SK-N-SH (cell line): Measurements from ENCODE around the gene SLC22A14. TPM values are rescaled to one million over a fixed set of nuclear protein-coding genes. Genes with fewer than 3 reads are reported as not detected.

Experiments
- CTCF ChIA-PET: fragments of 300-600, 350-600 bp; formaldehyde crosslinking; extraction: SDS; loops from one replicate; lab custom pipeline; 2021; lab: Yijun Ruan, JAX
- POLR2A ChIA-PET: fragments of 350-600 bp; sonication (Branson Sonifier 250); formaldehyde crosslinking; extraction: SDS; loops from one replicate; lab custom pipeline; 2020; ENCODE audit warnings: antibody characterized with exemption, inconsistent platforms; lab: Yijun Ruan, JAX
- DNase-seq: peaks from one replicate; pipeline ENCODE4 v3.0.0; 2012
- H2AFZ ChIP-seq: fragments of 200-600 bp; sonication (generic); 2 replicates; pipeline ENCODE4 v1.8.1; 2016; ENCODE audit warnings: antibody characterized with exemption, mild to moderate bottlenecking, low read depth
- H3F3A ChIP-seq: fragments of 200-600 bp; sonication (generic); replicated peaks from 2 replicates; pipeline ENCODE3; 2016; ENCODE audit warnings: antibody characterized with exemption, mild to moderate bottlenecking; ENCODE audit not compliant: insufficient read depth
- H3K27ac ChIP-seq, 2 experiments: fragments of 200-500 bp in 1 of 2; fragments of 200-600 bp in 1 of 2; sonication (Bioruptor generic) in 1 of 2; sonication (generic), shearing (Covaris generic) in 1 of 2; 2 replicates each; pipeline versions ENCODE4 v1.5.1 to v1.6.1; 2014 to 2016; ENCODE audit warnings: low read depth in 2 of 2, inconsistent platforms in 1 of 2, low read length in 1 of 2, mild to moderate bottlenecking in 1 of 2, mixed read lengths in 1 of 2
- H3K27me3 ChIP-seq: fragments of 200-600 bp; sonication (generic), shearing (Covaris generic); 2 replicates; pipeline ENCODE4 v1.6.1; 2016; ENCODE audit warnings: mixed run types; ENCODE audit not compliant: insufficient read depth
- H3K36me3 ChIP-seq, 2 experiments: fragments of 200-500 bp in 1 of 2; fragments of 200-600 bp in 1 of 2; sonication (Bioruptor generic) in 1 of 2; sonication (generic) in 1 of 2; replicated peaks in 1 of 2; 2 replicates each; pipeline versions ENCODE3 to v1.5.1; 2014 to 2016; ENCODE audit warnings: low read length in 1 of 2, mild to moderate bottlenecking in 1 of 2; ENCODE audit not compliant: insufficient read depth in 2 of 2, control insufficient read depth in 1 of 2
- H3K4me1 ChIP-seq, 2 experiments: fragments of 200-500 bp in 1 of 2; fragments of 200-600 bp in 1 of 2; sonication (Bioruptor generic) in 1 of 2; sonication (generic), shearing (Covaris generic) in 1 of 2; 2 replicates each; pipeline versions ENCODE4 v1.5.1 to v1.6.1; 2014 to 2016; ENCODE audit warnings: low read depth in 1 of 2, low read length in 1 of 2, mixed run types in 1 of 2; ENCODE audit not compliant: insufficient read depth in 2 of 2, control insufficient read depth in 1 of 2
- H3K4me2 ChIP-seq: fragments of 200-600 bp; sonication (generic), shearing (Covaris generic); 2 replicates; pipeline ENCODE4 v1.6.1; 2017; ENCODE audit warnings: mixed run types
- H3K4me3 ChIP-seq, 2 experiments: fragments of 200-500 bp in 1 of 2; fragments of 200-600 bp in 1 of 2; sonication (Bioruptor generic) in 1 of 2; sonication (generic), shearing (Covaris generic) in 1 of 2; 2 replicates each; pipeline versions ENCODE4 v1.5.1 to v1.8.1; 2014 to 2016; ENCODE audit warnings: low read depth in 2 of 2, inconsistent platforms in 1 of 2, low read length in 1 of 2, mild to moderate bottlenecking in 1 of 2, mixed read lengths in 1 of 2, moderate library complexity in 1 of 2
- H3K79me2 ChIP-seq: fragments of 200-600 bp; sonication (generic); 2 replicates; pipeline ENCODE4 v1.8.1; 2017; ENCODE audit warnings: mild to moderate bottlenecking; ENCODE audit not compliant: insufficient read depth
- H3K9ac ChIP-seq: fragments of 200-600 bp; sonication (generic); 2 replicates; pipeline ENCODE4 v1.6.1; 2017; ENCODE audit warnings: mixed run types
- H3K9me2 ChIP-seq: fragments of 200-600 bp; sonication (generic); 2 replicates; pipeline ENCODE4 v1.6.1; 2017; ENCODE audit warnings: mixed run types
- H3K9me3 ChIP-seq: fragments of 200-600 bp; sonication (generic); 2 replicates; pipeline ENCODE4 v1.6.1; 2017; ENCODE audit warnings: mixed run types, mild to moderate bottlenecking, moderate library complexity
- H4K20me1 ChIP-seq: fragments of 200-600 bp; sonication (generic); 2 replicates; pipeline ENCODE4 v1.6.1; 2017; ENCODE audit warnings: mild to moderate bottlenecking, mixed run types; ENCODE audit not compliant: insufficient read depth
- CTCF ChIP-seq: fragments of 200-600 bp; sonication (generic); IDR thresholded peaks from 2 replicates; pipeline ENCODE4 v1.6.1; 2017; ENCODE audit warnings: antibody characterized with exemption, mild to moderate bottlenecking, moderate library complexity
- FOSL2 ChIP-seq: IDR thresholded peaks from 2 replicates; pipeline ENCODE4 v1.4.0; 2012; ENCODE audit warnings: low read depth, mild to moderate bottlenecking, moderate library complexity, borderline replicate concordance
- GATA2 ChIP-seq: sonication (generic); formaldehyde crosslinking; IDR thresholded peaks from 2 replicates; pipeline ENCODE4 v1.5.0; 2020; ENCODE audit warnings: mild to moderate bottlenecking, missing genetic modification reagents
- MAX ChIP-seq: IDR thresholded peaks from 2 replicates; pipeline ENCODE4 v1.4.0; 2012; ENCODE audit warnings: low read depth
- MXI1 ChIP-seq: IDR thresholded peaks from 2 replicates; pipeline ENCODE4 v1.6.1; 2012; ENCODE audit warnings: mild to moderate bottlenecking, low read depth, low read length, improper control_type of control experiment
- NFIC ChIP-seq: IDR thresholded peaks from 2 replicates; pipeline ENCODE4 v1.4.0; 2012; ENCODE audit warnings: borderline replicate concordance
- PBX3 ChIP-seq: IDR thresholded peaks from 2 replicates; pipeline ENCODE4; 2012
- RCOR1 ChIP-seq: fragments of 150-350 bp; IDR thresholded peaks from 2 replicates; pipeline ENCODE4 v1.6.1; 2017; ENCODE audit warnings: antibody characterized with exemption, low read length
- SIN3A ChIP-seq: IDR thresholded peaks from 2 replicates; pipeline ENCODE4 v1.6.1; 2012; ENCODE audit warnings: low read depth, mild to moderate bottlenecking, low read length, moderate library complexity, borderline replicate concordance
- TCF12 ChIP-seq: IDR thresholded peaks from 2 replicates; pipeline ENCODE4 v1.4.0; 2012
- TEAD4 ChIP-seq: IDR thresholded peaks from 2 replicates; pipeline ENCODE4 v1.4.0; 2012; ENCODE audit warnings: mild to moderate bottlenecking, borderline replicate concordance; ENCODE audit not compliant: insufficient read depth
- USF2 ChIP-seq: fragments of 150-350 bp; IDR thresholded peaks from 2 replicates; pipeline ENCODE4 v1.6.1; 2017; ENCODE audit warnings: antibody characterized with exemption, low read length, low read depth, borderline replicate concordance
- YY1 ChIP-seq: IDR thresholded peaks from 2 replicates; pipeline ENCODE4 v1.4.0; 2012; ENCODE audit warnings: low read depth, mild to moderate bottlenecking
- WGBS: methylation state at CpG from one replicate; pipeline ENCODE4 v1.1.6; 2017; ENCODE audit warnings: low lambda C conversion rate; 5-methylcytosine and 5-hydroxymethylcytosine counted together
- polyA plus RNA-seq, 3 experiments: library from polyadenylated mRNA; depleted of rRNA; stranded (reverse); fragments of >200 nt; gene quantifications; 2 replicates each; pipeline ENCODE4 v1.2.3, GENCODE V29; 2012

Gene SLC22A14
- polyA plus RNA-seq, 1 of the 3 experiments (the other 2 are of a cell fraction), result 0.16 TPM

- TF ChIP-seq SIN3A (no peak), YY1 (no peak), PBX3 (no peak), MXI1 (no peak), RCOR1 (no peak)
- no peaks in the 10 kb centered on the region for H3K4me1 ChIP-seq
- ChIA-PET CTCF (interaction anchor here (1.6 kb wide), 1 partner anchor 14 kb away, joined by 4 read pairs; the partner anchor contains the start of gene XYLB), POLR2A (no interaction called here)
- WGBS, result 100% methylated on average over 1 of the region's 3 CpGs
- no peaks in the 10 kb centered on the region for H3F3A ChIP-seq
- DNase-seq, result no peak
- no peak overlapping the region for H3K4me3 ChIP-seq
- no peak overlapping the region for H3K9ac ChIP-seq
- no peaks in the 10 kb centered on the region for H4K20me1 ChIP-seq
- H3K9me3 ChIP-seq, result no peaks in the 10 kb centered on the region
- no peaks in the 10 kb centered on the region for H3K9me2 ChIP-seq
- H3K27me3 ChIP-seq, result no peaks in the 10 kb centered on the region
- no peak overlapping the region for H3K27ac ChIP-seq
- H2AFZ ChIP-seq, result no peak overlapping the region
- peaks cover 0 to 3% of the 10 kb centered on the region in 2 experiments for H3K36me3 ChIP-seq
- no peak overlapping the region for H3K4me2 ChIP-seq
- H3K79me2 ChIP-seq, result no peaks in the 10 kb centered on the region
These were observed 78.3 kb downstream of the SLC22A14 start for GRCh38 chr3:38360345-38360744.

- H3K36me3 ChIP-seq, result peaks cover 0 to 3% of the 10 kb centered on the region in 2 experiments
- no peaks in the 10 kb centered on the region for H4K20me1 ChIP-seq
- TF ChIP-seq GATA2 (CRISPR knock-in tag) (no peak), USF2 (no peak), CTCF (no peak), MAX (no peak), SIN3A (no peak), TEAD4 (no peak), TCF12 (no peak), FOSL2 (no peak), NFIC (no peak), PBX3 (no peak)
- TF ChIP-seq, all 33 proteins: peak for 0
- H3K4me3 ChIP-seq, result no peak overlapping the region
- no peak overlapping the region for H3K9ac ChIP-seq
- no peaks in the 10 kb centered on the region for H3K27me3 ChIP-seq
- ChIA-PET POLR2A (no interaction called here), CTCF (interaction anchor here (1.6 kb wide), 1 partner anchor 15 kb away, joined by 4 read pairs; the partner anchor contains the start of gene XYLB)
- no peaks in the 10 kb centered on the region for H3K4me1 ChIP-seq
- 94% methylated on average over 2 of the region's 4 CpGs for WGBS
- H3K79me2 ChIP-seq, result no peaks in the 10 kb centered on the region
- H3K9me3 ChIP-seq, result no peaks in the 10 kb centered on the region
- no peak overlapping the region for H2AFZ ChIP-seq
- no peak overlapping the region for H3K4me2 ChIP-seq
- H3K9me2 ChIP-seq, result no peaks in the 10 kb centered on the region
- H3F3A ChIP-seq, result no peaks in the 10 kb centered on the region
- H3K27ac ChIP-seq, result no peak overlapping the region
- DNase-seq, result no peak
These were observed 79.4 kb downstream of the SLC22A14 start for GRCh38 chr3:38361496-38361895.
